Lower leg skin (tissue), 4 donors: ENCODE measurements around the gene MCM9. TPM values are rescaled to one million over a fixed set of nuclear protein-coding genes. Genes with fewer than 3 reads are reported as not detected.

Source experiments
- DNase-seq, 2 donors: peaks; one replicate each; pipeline ENCODE4 v3.0.0-alpha.2; 2019; ENCODE audit warnings: low spot score in 2 of 2
- H3K4me3 ChIP-seq: fragments of 200-600 bp; sonication (generic); 2 replicates; pipeline ENCODE4 v1.5.1; 2017; ENCODE audit warnings: mild to moderate bottlenecking, low read depth; ENCODE audit not compliant: poor library complexity, severe bottlenecking
- POLR2A ChIP-seq, 2 donors: fragments of 450-650 bp; IDR thresholded peaks; one replicate each; pipeline ENCODE4 v1.6.1; 2016 to 2017; ENCODE audit warnings: antibody characterized with exemption in 2 of 2, mild to moderate bottlenecking in 1 of 2, moderate library complexity in 1 of 2
- WGBS, 2 donors: methylation state at CpG; one replicate each; pipeline ENCODE4 v1.1.5; 2018; 5-methylcytosine and 5-hydroxymethylcytosine counted together
- intact Hi-C: fragments of 100-400 bp; cut with DNase I; formaldehyde crosslinking; loops from one replicate; pipeline ENCODE4 v1.15.0; 2023; ENCODE audit warnings: low total_unique reads
- total RNA-seq, 4 donors: library from RNA; depleted of rRNA; stranded (reverse); fragments of >200 nt; gene quantifications; one replicate each; pipeline ENCODE4 v1.1.0, GENCODE V29; 2016
- TF ChIP-seq, protein P1 (sequence below), 3 donors: fragments of 450-650 bp; IDR thresholded peaks; one replicate each; pipeline ENCODE4 v1.5.1; 2016; ENCODE audit warnings: antibody characterized with exemption in 3 of 3, mild to moderate bottlenecking in 3 of 3, moderate library complexity in 2 of 3

Gene MCM9
- total RNA-seq, 4 donors from 2014 or later: 21.3 to 29.6 (median 27.6) TPM

DNA sequence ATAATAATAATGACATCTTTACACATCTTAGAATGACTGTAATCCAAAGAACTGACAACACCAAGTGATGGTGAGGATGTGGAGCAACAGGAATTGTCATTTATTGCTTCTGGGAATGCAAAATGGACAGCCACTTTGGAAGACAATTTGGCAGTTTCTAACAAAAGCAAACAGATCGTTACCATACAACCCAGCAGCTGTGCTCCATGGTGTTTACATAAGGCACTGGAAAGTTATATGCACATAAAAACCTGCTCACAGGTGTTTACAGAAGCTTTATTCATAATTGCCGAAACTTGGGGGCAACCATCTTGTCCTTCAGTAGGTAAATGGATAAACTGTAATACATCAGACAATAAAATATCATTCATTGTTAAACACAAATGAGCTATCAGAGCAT is 59.3 kb downstream of the MCM9 start:
- WGBS, 2 donors: 92% methylated on average over 2 of the region's 2 CpGs
- intact Hi-C loops: no loop called here

DNA sequence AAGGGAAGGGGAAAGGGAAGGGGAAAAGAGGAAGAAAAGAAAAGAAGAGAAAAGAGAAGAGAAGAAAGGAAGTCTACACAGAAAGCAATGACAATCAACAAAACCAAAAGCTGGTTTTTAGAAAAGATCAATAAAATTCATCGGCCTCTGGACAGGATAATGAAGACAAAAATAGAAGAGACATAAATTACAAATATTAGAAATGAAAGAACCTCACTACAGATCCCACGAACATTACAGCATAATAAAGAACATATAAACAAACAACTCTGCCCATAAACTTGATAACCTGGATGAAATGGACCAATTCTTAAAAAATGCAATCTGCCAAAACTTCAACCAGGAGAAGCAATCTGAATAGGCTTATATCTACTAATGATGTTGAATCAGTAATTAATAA is 61.7 kb downstream of the MCM9 start:
- intact Hi-C loops: no loop called here
- TF ChIP-seq, protein P1, sequence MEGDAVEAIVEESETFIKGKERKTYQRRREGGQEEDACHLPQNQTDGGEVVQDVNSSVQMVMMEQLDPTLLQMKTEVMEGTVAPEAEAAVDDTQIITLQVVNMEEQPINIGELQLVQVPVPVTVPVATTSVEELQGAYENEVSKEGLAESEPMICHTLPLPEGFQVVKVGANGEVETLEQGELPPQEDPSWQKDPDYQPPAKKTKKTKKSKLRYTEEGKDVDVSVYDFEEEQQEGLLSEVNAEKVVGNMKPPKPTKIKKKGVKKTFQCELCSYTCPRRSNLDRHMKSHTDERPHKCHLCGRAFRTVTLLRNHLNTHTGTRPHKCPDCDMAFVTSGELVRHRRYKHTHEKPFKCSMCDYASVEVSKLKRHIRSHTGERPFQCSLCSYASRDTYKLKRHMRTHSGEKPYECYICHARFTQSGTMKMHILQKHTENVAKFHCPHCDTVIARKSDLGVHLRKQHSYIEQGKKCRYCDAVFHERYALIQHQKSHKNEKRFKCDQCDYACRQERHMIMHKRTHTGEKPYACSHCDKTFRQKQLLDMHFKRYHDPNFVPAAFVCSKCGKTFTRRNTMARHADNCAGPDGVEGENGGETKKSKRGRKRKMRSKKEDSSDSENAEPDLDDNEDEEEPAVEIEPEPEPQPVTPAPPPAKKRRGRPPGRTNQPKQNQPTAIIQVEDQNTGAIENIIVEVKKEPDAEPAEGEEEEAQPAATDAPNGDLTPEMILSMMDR (IDR thresholded peaks at IDR 0.05): no peak
- no peak for TF ChIP-seq POLR2A (IDR thresholded peaks at IDR 0.05)
- H3K4me3 ChIP-seq: no peak overlapping the region
- DNase-seq: no peak
- 83 to 89% methylated on average over 2 of the region's 2 CpGs for WGBS, 2 donors

More for the DNA sequence above, 59.3 kb downstream of the MCM9 start:
- TF ChIP-seq, protein P1 (IDR thresholded peaks at IDR 0.05): no peak
- no peak for TF ChIP-seq POLR2A (IDR thresholded peaks at IDR 0.05)
- no peak overlapping the region for H3K4me3 ChIP-seq
- DNase-seq: no peak

DNA sequence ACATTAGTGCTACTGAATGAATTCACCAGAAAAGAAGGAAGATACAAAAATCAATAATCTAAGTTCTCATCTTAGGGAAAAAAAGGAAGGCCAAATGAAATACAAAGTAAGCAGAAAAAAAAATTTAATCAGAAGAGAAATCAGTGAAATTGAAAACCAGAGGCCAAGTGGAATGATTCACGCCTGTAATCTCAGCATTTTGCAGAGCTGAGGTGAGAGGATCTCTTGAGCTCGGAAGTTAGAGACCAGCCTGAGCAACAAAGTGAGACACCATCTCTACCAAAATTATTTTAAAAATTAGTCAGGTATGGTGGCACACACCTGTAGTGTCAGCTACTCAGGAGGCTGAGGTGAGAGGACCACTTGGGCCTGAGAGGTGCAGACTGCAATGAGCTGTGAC is 62.2 kb downstream of the MCM9 start:
- DNase-seq: no peak
- WGBS, 2 donors: 84 to 96% methylated on average over 2 of the region's 2 CpGs
- no peak for TF ChIP-seq POLR2A (IDR thresholded peaks at IDR 0.05)
- TF ChIP-seq, protein P1 (IDR thresholded peaks at IDR 0.05): no peak
- H3K4me3 ChIP-seq: no peak overlapping the region
- intact Hi-C loops: no loop called here

DNA sequence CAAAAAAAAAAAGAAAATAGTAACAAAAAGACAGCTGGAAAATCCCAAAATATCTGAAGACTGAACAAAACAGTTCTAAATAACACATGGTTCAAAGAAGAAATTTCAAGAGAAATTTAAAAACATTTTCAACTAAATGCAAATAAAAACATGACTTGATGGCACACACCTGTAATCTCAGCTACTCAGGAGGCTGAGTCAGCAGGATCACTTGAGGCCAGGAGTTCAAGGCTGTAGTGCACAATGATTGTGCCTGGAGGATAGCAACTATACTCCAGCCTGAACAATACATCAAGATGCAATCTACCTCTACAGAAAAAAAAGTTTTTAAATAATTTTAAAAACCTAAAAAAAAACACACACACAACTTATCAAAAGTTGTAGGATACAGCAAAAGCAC is 62.6 kb downstream of the MCM9 start:
- TF ChIP-seq POLR2A (IDR thresholded peaks at IDR 0.05): no peak
- TF ChIP-seq, protein P1 (IDR thresholded peaks at IDR 0.05): no peak
- DNase-seq: no peak
- intact Hi-C loops: no loop called here
- H3K4me3 ChIP-seq: no peak overlapping the region

DNA sequence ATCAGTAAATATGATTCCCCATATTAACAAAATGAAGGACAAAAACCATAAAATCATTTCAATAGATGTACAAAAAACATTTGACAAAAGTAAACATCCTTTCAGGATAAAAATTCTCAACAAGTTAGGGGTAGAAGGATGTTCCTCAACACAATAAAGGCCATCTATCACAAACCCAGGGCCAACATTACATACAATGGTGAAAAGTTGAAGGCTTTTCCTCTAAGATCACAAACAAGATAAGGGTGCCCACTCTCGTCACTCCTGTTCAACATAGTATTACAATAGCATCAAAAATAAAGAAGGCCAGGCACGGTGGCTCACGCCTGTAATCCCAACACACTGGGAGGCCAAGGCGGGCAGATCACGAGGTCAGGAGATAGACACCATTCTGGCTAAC is 63.6 kb downstream of the MCM9 start:
- TF ChIP-seq, protein P1 (IDR thresholded peaks at IDR 0.05): no peak
- no peak for TF ChIP-seq POLR2A (IDR thresholded peaks at IDR 0.05)
- 91 to 98% methylated on average over 5 of the region's 5 CpGs for WGBS, 2 donors

DNA sequence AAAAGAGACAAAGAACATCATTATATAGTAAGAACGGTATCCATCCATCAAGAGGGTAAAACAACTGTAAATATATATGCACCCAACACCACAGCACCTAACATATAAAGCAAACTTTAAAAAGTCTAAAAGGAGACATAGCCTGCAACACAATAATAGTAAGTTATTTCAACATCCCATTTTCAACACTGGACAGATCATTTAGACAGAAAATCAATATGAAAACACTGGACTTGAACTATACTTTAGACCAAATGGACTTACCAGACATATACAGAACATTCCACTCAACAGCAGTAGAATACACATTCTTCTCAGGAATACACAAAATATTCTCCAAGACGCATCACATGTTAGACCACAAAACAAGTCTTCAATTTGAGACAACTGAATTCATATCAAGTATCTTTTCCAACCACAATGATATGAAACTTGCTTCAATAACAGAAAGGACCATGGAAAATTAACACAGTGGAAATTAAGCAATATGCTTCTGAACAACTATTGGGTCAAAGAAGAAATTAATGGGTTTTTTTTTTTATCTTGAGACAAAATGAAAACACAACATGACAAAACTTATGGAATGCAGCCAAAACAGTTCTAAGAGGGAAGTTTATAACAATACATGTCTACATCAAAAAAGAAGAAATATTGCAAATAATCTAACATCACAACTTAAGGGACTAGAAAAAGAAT is 64.9 kb downstream of the MCM9 start:
- TF ChIP-seq POLR2A (IDR thresholded peaks at IDR 0.05): no peak
- TF ChIP-seq, protein P1 (IDR thresholded peaks at IDR 0.05): no peak
- WGBS, 2 donors: 69 to 95% methylated on average over 2 of the region's 2 CpGs
- no peak overlapping the region for H3K4me3 ChIP-seq
- DNase-seq: no peak
- intact Hi-C loops: no loop called here

More for the DNA sequence above, 63.6 kb downstream of the MCM9 start:
- intact Hi-C loops: no loop called here
- DNase-seq: no peak
- H3K4me3 ChIP-seq: no peak overlapping the region
